GM12874 (cell line): Measurements from ENCODE around the gene SERBP1.

Experiments
- TF ChIP-seq, protein P1 (sequence below): IDR thresholded peaks from 2 replicates; pipeline ENCODE4 v1.5.1; 2011; ENCODE audit warnings: low read depth, mild to moderate bottlenecking, control low read depth, low read length, moderate library complexity; ENCODE audit not compliant: insufficient read depth

SERBP1 gene

DNA sequence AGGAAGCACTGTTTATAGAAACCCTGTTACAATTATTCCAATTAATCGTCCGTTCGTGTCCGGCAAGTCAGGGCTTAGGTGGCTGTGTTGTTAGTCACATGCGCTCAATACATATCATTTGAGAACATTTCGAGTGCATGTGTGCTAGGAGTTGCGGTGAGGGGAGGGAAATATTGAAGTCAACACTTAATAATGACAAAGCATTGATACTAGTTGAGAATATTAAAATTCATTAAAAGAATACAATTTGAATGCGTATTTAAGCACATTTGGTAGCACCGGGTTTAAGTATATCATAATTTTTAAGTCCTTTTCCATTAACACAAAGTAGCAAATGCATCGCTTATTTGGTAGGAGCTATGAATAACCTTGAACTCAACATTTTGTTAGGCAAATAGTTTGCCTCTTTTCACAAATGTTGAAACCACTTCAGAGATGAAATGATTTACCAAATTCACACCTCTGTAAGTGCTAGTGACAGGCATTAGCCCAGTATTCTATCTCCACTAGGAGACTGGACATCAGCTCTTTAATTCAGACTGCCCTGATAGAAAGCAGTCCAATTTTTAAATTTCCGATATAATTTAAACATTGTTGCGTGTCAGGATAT is 1.1 kb upstream of the SERBP1 start:
- TF ChIP-seq, protein P1, sequence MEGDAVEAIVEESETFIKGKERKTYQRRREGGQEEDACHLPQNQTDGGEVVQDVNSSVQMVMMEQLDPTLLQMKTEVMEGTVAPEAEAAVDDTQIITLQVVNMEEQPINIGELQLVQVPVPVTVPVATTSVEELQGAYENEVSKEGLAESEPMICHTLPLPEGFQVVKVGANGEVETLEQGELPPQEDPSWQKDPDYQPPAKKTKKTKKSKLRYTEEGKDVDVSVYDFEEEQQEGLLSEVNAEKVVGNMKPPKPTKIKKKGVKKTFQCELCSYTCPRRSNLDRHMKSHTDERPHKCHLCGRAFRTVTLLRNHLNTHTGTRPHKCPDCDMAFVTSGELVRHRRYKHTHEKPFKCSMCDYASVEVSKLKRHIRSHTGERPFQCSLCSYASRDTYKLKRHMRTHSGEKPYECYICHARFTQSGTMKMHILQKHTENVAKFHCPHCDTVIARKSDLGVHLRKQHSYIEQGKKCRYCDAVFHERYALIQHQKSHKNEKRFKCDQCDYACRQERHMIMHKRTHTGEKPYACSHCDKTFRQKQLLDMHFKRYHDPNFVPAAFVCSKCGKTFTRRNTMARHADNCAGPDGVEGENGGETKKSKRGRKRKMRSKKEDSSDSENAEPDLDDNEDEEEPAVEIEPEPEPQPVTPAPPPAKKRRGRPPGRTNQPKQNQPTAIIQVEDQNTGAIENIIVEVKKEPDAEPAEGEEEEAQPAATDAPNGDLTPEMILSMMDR: no peak

GRCh38 chr1:67429528-67430357 is 459 bp downstream of the SERBP1 start:
- TF ChIP-seq, protein P1: no peak

DNA sequence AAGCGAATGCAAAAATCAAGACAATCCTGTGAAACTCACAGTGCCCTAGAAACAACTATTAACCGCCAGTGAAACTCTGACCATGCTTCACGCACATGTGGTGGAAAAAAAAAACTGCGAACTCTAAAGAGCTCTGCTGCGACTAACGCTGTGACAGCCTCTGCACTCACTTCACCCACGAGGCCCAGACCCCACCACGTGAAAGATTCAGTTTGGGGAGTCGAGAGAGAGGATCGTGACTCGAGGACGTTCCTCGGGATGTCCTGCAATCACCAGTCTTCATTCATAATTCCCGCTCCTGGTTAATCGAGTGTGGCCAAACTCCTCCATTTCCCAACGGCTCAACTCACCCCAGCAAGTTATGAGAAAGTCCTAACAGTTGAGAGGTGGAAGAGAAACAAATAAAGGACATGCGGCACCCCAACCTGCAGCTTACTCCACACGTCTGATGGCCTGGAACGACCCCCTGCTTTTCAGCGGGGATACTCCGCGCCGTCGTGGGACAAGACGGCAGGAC is 1.1 kb downstream of the SERBP1 start:
- TF ChIP-seq, protein P1: no peak

DNA sequence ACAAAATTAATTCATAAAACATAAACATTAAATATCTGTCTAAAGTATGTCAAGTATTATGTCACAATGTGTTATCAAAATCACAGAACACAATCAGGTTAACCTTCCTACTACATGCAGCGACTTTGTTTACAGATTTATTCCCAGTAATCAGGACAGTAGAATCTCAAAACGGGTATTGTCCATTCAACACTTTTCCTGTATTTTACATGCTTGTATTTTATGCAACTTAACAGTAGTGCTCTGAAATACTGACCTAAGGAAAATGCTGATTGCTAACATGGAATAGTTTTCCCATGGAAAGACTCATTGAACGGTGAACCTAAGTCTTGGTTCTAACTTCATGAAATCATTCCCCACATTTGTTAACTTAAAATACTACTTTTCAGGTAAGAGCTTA is 2.3 kb downstream of the SERBP1 start:
- TF ChIP-seq, protein P1: no peak

DNA sequence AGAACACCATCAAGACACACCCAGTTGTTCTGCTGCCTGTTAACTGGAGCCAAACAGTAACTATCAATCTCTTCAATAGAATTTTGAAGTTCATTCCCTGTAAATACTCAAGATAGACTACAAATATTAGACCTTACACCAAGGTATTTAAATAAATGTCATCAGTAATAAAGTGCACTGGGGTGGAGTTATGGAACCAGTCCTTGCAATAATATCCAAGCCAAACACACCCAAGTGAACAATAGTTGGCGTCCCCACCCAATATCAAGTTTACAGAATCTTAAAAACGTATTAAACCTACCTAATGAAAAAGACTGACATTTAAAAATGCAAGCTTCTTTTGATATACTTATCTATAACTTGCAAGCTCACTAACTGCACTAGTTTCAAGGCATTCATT is 2.7 kb downstream of the SERBP1 start:
- TF ChIP-seq, protein P1: no peak

DNA sequence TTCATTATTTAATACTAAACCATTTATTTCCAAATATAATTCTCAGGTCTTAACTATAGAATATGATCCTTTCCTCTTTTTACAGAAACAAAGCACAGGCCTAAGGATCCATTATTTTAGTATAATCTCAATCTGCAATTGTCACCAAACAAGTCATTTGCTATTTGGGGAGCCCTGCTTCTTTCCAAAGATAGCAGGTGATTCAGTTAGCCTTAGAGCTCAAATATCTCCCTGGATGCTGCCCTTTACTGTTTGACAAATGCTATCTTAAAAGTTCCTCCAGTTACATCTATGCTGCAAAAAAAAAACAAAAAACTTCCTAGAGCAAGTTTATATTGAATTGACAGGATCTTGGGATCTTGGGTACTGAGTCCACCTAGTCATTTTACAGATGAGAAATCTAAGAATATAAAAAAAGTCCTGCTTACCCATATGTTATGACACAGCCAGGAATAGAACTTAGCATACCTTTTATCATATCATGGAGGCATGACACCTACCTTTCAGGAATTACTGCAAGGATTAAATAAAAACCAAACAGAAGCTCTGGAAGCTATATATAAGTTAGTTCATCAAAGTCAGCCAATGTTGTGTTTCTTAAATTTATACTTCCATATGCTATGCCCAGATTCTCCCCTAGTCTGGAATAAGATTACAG is 9.2 kb downstream of the SERBP1 start:
- TF ChIP-seq, protein P1: no peak
